Activated CD4-positive, alpha-beta T cell treated with anti-CD3 and anti-CD28 coated beads, Interleukin-2, amount 50 U/mL, for 16 hours (primary cell): ENCODE data around the gene TCL1B.

Experiments used
- DNase-seq: peaks from one replicate; pipeline ENCODE4 v3.0.0-alpha.2; 2020

The TCL1B gene

DNA sequence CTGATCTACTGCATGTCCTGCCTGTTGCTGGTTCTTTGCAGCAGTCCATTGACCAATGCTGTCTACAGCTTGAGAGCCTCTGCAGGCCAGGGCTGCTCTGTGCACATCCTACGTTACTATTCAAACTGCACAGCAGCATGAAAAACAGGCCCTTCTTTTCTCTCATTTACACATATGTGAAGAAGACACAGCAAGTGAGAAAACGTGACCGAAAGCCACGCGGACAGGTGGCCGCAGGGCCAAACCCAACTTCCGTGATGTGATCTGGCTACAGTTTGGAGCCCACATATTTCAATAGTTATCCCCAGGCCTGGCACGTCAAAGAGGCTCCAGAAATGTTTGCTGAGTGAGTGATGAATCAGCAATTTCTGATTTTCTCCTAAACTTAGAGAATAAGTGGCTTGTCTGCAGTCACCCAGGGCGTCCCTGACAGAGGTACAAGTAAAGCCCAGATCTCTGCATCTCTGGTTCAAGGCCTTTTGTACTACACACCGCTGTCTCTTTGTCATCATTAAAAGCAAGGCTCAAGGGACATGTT, 17.9 kb upstream of the TCL1B start:
- no peak for DNase-seq

DNA sequence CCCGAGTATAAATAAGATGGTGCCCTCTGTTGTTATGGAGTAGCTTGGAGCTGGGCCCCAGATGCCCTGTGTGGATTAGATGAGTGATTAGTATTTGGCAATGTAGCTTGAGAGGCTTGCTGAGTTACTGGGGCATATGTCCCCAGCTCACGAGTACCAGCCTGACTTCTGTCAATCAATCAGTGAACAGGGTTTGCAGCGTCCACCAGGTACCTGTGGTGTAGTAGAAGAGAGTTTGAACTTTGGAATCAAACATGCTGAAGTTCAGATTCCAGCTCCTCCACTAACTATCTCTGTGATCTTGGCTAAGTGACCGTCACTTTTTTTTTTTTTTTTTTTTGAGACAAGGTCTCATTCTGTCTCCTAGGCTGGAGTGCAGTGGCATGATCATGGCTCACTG, 11.6 kb upstream of the TCL1B start:
- no peak for DNase-seq

DNA sequence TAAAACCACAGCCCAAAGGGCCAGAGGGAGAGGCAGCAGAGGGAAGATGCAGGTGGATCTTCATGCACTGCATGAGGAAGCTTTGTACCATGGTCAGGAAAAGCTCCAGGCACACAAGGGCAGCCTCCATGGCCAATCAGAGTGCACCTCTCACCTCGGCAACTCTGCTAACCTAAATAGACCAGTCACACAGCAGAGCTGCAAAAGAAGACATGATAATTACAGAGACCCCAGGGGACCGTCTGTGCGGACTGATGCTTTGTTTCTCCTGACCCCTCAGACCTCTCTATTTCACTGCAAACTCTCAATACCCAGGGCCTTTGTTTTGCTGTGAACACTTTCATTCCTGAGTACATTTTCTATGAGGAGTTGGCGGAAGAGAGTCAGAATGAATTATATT, 10.7 kb upstream of the TCL1B start:
- no peak for DNase-seq

DNA sequence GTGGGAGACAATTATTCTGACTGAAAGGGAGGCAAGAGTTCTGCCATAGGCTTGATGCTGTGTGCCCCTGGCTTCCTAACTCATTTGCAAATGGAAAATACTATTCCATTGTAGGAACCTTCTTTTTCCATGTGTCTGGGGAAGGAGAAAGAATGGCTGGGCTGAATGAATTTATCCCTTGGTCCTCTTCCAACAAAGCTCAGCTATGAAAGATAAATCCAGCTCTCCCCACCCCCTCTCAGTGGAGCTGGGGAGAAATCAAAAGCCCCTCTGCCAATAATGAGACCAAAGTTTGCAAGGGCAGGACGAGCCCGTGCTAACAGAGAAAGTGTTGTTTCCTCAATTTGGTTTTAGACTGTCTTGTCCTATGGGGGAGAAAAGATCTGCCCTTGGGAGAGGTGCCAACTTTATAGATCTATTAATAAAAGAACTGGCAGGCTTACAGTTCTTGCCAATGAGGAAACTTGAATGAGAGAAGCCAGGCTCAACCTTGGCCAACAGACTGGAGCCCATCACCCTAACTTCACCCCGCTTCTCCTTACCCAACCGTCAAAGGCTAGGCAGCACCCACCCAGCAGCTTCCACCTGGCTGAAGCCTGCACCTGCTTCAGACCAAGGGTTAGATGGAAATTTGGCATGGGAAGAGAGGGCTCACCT, 8.9 kb upstream of the TCL1B start:
- DNase-seq = no peak

DNA sequence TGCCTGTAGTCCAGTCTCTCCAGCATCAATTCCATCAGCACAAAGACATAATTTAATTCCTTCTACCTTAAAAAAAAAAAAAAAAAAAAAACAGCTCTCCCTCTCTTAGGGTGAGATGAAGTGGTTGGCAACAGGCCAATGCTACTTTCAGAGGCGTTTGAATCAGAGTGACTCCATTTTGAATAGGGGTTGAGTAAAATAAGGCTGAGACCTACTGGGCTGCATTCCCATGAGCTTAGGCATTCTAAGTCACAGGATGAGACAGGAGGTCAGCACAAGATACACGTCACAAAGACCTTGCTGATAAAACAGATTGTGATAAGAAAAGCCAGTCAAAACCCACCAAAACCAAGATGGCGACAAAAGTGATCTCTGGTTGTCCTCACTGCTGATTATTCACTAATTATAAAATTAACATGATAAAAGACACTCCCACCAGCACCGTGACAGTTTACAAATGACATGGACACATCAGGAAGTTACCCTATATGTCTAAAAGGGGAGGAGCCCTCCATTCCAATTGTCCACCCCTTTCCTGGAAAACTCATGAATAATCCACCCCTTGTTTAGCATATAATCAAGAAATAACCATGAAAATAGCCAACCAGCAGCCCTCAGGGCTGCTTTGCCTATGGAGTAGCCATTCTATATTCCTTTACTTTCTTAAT, 6.9 kb upstream of the TCL1B start:
- DNase-seq = no peak

DNA sequence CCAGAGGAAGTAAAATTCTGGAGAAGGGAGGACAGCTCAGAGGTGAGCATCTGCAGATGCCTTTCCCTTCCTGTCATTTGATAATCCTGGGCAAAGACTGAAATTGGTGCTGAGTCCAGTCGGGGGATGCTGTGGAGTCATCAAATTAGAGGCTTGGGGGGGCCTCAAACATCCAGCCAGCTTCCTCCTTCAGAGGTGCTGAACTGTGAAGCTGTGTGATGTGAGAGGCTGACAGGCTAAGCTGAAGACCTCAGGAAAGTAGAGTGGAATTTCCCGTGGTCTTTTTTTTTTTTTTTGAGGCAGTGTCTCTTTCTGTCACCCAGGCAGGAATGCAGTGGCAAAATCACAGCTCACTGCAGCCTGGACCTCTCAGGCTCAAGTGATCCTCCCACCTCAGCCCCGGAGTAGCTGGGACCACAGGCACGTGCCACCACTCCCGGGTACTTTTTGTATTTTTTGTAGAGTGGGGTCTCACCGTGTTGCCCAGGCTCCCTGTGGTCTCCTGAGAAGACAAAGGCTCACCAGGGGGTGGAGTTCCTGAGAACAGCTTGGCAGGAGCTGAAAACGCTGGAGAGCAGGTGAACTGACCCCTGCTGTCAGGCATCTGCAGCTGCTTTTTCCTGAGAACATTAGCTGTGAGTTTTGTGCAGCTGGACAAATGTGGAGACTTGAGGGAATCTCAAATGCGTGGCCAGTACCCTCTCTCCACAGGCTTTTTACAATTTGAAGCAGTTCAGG, 6.1 kb upstream of the TCL1B start:
- no peak for DNase-seq

DNA sequence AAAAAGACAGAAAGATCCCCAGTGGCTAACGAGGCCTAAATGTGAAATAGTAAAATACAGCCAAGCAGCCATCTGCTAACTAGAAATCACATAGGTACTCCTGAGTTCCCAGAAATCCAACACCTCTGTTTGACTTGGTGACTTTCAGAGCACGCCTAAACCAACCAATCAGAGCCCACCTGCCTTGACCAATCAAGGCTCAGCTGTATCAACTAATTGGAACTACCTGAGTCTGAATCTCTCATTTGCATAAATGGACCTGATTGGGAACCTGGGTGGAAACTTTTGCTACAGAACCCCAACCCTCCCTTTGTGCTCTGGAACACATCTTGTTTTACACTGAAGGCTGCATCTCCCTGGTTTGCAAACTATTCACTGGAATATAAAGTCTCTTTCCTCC, 5.1 kb upstream of the TCL1B start:
- no peak for DNase-seq

DNA sequence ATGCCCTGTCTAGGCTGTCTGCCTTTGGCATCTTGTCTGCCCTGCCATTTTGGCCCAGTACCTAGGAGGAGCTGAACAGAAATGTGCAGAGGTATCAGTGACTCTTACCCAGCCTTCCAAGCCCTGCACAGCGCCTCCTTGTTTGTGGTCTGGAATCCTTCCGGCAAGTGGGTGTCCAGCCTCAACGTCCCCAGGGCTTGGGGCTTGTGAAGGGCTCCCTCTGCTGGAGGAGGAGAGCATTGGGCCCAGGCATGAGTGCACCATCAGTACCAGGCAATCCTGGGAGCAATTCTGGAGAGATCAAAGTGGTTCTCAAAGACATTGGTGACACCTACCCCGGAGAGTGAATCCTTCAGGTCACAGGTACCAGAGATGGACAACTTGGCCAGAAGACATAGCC, 2.4 kb upstream of the TCL1B start:
- peak; percentile 15 for DNase-seq

DNA sequence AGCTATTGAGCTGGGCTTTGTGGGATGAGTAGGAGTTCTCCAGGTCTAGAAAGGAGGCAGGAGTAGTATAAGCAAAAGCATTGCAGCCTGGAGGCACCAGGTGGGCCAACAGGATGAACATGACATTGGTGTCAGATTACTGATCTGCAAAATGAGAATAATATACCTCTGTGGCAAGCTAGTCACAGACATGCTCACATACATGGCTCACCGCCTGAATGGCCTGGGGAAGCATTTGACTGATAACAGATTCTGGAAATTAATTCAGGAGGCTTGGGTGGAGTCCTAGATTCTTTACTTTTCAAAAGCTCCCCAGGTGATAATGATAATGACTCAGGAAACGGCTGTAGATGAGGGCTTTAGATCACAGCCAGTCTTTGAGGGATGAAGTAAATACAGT, 709 bp downstream of the TCL1B start:
- DNase-seq = no peak

DNA sequence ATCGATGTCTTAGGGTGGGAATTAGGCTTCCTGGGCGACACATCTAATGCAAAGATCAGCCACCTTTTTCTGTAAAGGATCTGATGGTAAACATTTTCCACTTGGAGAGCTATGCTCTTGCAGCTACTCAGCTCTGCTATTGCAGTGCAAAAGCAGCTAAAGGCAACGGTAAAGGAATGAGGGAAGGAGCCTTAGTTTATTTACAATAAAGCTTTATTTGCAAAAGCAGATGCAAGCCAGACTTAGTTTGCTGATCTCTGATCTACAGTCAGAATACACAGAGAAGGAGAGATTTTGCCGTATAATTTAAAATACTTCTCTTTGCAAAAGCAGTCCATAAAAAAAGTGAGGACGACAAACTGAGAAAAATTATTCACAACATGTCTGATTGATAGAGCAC, 3.2 kb downstream of the TCL1B start:
- no peak for DNase-seq

DNA sequence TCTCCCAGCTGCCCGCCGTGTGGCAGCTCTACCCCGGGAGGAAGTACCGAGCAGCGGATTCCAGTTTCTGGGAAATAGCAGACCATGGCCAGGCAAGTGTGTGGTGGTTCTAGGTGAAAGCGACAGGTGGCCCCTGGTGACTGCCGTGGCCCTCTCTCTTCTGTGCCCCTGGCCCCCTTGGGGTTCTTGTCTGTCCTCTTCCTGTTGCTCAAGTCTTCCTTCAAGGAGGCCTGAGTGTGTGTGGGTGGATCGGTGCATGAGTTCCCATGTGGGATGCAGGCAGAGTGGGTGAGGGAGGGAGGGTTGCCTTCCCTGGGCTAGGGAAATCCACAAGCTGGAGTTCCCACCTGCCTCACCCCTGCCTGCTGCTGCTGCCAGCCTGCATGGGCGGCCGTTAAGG, 4.6 kb downstream of the TCL1B start:
- DNase-seq = no peak

DNA sequence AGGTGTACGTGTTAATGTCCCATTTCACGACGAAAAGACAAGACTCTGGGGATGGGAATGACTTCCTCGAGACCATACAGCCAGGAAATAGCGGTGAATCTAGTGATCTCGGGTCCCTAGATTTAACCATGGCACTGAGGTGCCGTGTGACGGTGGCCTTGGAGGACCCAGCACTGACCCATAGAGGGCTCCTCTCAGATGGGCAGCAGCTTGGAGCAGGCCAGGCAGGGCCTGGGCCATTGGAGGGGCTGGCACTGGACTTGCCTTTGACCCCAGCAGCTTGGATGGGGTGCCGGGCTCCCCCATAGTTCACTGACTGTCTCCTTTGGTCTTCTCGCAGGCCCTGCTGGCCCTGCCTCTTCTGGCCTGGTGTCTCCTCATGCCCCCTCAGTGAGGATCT, 5.4 kb downstream of the TCL1B start:
- no peak for DNase-seq

DNA sequence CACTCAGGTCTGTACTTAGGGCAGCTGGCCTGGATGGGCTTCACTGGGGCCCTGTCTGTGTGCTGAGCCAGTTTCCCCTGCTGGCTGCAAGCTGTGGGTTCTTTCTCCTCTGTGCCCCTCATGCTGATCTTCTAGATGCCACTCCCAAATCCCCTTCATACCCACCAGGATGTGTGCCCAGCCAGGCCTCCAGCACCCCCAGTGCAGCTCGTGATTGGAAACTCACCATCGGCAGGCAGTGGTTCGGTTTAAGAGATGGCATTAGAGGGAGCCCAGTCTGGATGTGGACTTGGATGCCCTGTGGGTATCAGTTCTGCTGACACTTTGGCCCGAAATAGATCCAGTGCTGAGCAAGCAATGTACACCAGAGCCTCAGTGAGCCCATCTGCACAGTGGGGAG, 5.9 kb downstream of the TCL1B start:
- no peak for DNase-seq

DNA sequence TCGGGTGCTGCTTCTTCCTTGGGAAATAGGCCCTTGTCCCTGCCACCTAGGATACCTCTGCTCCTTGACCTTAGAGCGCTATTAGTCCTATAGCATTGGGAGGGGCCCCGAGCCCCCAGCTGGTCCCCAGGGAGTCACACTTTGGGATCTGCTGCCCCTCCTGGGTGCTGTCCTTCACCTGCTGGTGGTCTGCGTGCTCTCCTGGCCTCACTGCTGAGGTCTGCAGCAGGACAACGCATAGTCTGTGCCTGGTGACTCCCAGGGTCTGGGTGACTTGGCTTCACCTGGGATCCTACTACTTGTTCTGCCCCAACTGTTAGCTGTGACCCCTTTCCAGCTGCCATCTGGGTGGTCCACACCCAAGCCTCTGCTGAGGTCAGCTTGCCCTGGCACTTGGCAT, 8.8 kb downstream of the TCL1B start:
- DNase-seq = no peak

DNA sequence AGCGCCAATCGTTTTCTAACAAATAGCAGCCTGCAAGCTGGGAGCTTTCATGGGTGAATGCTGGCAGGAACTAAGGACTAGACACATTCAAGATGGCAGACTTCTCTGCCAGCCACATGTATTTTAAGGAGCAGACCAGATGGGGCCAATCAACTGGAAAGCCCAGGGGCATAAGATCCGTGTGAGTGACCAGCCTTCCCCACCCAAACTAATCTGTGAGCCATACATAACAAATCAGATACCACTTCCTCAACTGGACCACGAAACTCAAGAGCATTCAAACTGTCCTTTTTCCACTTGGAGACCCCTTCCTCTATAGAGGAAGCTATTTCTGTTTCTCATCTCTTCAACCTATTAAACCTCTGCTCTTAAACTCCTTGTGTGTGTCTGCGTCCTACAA, 9.7 kb downstream of the TCL1B start:
- no peak for DNase-seq

DNA sequence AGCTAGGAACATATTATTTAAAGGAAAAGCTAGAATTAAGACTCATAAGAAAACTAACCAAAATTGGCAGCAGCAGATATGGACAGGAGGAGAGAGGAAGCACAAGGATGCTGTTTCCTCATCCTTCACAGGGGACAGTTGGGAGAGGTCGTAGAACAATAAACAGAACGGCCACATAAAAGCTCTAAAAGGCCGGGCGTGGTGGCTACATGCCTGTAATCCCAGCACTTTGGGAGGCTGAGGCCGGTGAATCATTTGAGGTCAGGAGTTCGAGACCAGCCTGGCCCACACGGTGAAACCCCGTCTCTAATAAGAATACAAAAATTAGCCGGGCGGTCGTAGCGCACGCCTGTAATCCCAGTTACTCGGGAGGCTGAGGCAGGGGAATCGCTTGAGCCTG, 10.5 kb downstream of the TCL1B start:
- DNase-seq = no peak

DNA sequence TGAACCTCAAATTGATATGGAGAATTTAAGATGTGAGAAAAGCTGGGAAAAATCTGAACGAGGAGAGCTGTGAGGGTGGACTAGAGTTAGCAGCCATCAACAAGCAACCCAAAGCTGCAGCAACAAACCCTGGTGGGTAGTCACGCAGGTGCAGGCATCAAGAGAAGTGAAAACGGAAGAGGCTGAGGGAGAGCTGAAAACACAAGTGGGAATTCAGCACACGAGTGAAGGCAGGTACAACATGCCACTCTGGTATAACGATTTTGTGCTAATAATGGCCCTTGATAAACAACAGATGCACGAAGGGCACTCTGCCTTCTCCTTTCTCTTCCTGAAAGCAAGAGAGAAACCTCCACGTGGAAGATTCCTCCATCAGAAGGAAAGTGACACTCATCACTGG, 11.5 kb downstream of the TCL1B start:
- DNase-seq = no peak

DNA sequence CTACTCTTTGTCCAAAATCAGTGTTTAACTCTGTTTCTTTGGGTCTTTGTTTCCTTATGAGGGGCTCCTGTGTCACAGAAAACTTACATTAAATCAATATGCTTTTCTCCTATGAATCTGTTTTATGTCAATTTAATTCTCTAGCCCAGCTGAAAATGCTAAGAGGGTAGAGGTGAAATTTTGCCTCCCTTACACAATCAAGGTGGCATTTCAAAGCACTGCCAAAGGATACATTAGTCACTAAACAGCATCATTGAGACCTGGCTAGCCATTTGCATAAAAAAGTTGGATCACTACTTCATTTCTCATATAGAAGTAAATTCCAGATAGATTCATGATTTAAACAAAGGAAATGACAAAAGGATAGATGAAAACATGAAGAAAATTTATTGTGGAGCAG, 12.1 kb downstream of the TCL1B start:
- no peak for DNase-seq

DNA sequence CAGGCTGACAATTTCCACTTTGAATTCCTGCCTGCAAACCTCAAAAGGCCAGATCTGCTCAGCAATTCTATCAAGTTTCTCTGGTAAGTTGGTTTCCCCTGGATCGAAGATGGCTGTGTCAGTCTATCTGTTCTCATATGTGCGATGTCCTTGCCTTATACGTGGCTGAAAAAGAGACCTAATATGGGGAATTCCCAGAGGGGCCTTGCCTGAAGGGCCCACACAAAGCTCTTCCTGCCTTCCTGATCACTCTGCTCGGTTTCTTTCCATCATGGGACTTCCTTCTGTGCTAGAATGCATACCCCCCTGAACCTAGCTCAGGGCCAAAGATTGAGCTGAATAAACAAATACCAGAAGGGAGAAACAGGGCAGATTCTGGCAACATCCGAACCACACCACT, 13.2 kb downstream of the TCL1B start:
- DNase-seq = no peak

DNA sequence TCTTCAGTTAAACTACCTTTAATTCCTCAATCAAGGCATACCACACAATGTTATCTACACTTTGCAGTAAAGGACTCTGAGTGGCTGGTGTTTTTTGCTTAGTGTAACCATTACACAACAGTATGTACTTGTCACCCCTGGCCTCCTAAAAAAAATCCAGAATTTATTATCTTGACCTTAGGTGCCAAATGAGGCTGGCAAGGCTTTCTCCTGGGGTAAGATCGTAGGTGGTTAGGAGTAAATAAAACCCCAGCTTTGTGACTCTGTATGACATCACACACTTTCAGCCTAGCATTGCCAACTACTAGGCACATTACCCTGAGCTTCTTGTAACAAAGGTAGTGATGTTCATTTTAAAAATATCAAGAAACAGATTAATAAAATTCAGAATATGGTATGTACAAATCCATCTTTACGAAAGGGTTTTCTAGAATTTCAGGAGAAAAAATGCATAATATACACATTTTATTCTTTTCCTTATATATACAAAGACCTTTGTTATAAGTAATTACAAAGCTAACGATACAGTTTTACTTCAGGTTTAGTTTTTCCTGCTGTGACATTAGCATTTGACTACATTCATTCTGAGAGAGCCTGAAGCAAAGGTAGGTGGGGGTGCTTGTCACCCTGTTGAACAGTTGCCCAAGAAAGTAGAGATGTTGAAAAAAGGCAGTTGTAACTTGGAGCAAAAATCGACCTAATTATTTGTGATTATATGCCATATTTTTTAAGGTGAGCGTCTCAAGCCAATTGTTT, 14.2 kb downstream of the TCL1B start:
- DNase-seq = no peak

DNA sequence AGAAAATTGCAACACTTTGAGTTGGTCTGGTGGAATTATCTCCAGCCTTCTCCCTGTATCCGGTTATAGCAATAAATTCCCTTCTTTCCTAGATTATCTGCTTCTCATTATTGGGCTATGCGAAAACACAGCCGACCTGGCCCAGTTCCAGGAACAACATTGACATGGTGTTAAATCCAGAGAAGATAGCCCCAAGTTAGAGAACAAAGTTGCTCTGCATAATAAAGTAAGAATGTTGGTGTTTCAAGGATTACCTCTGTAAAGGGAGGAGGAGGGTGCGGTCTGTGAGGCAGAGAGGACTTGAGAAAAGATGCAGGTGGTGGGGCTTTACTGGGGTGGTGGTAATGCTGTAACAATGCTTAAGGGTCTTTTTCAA, 15.6 kb downstream of the TCL1B start:
- no peak for DNase-seq

DNA sequence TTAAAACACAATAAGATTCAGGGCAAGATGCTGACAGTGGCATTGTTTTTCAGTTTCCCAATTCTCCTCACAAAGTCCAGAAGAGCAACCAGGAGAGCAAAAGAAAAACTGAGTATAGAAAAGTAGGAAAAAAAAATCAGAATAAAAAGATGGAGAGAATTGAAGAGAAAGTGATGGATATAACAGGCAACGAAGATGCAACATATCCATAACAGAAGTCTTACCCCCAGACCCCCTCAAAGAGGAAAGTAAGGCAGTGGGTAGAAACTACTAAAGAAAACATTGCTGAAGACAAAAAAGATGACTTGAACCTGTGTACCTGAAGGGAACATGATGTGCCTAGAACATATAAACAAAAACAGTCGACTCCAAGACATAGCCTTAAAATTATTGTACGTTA, 17.1 kb downstream of the TCL1B start:
- DNase-seq = no peak

DNA sequence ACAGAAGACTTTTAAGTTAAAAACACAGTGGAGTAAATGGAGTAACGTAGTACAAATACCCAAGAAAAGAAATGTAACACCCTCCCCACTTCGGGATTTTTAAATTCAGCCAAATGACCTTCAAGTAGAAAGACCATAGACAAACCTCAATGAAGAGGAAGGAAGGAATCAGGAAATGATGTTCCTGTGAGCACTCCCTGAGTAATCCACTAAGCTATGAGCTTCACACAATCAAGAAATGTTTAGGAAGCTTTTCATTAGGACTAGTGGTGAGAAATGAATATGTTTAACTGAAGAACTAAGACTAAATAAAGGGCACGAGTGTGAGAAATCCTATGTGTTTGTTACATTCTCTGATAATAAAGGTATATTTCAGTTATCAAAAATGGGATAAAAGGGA, 17.6 kb downstream of the TCL1B start:
- no peak for DNase-seq

DNA sequence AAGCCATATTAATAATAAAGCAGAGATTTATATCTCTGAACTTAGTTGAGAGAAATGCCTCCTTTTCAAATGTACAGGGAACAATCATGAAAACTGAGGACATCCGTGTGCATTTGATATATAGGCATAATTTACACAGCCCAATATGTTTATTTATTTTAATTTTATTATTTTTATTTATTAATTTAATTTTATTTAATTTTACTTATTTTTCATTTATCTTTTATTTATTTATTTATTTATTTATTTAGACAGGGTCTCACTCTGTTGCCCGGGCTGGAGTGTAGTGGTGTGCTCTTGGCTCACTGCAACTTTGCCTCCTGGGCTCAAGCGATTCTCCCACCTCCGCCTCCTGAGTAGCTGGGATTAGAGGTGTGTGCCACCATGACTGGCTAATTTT, 19.3 kb downstream of the TCL1B start:
- DNase-seq = no peak
